ENCODE data around the gene BICC1.

BICC1 gene

DNA sequence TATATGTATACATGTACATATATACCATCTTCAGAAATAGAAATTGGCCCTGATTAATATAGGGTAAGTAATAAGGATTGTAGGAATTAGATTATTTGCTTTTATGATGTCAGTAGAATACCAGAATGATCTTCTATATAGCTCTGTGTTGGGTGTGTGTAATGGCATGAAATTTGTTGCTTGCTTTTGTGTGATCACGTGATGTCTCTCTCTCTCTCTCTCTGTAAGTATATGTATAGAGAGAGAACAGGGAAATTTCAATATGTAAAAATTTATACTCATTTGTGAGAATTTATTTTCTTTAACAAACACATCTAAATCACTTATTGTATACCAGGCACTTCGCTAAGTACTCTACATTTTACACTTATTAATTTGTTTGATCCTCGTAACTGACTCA lies 272.7 kb downstream of the BICC1 start:
- DNase-seq, result no peak

DNA sequence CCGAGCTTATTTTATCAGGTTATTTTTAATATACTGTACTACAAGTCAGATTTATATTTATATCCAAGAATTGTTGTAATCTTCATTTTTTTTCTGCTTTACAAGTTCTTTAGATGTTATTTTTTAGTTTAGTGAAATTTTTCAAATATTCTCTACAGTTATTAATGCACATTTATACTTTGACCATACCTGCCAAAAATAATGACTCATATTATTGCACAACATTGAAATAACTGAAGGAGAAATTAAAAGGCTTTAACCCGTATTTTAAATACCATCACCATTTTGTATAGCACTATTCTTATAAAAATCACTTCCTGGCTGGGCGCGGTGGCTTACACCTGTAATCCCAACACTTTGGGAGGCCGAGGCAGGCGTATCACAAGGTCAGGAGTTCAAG lies 278.5 kb downstream of the BICC1 start:
- no peak for DNase-seq

DNA sequence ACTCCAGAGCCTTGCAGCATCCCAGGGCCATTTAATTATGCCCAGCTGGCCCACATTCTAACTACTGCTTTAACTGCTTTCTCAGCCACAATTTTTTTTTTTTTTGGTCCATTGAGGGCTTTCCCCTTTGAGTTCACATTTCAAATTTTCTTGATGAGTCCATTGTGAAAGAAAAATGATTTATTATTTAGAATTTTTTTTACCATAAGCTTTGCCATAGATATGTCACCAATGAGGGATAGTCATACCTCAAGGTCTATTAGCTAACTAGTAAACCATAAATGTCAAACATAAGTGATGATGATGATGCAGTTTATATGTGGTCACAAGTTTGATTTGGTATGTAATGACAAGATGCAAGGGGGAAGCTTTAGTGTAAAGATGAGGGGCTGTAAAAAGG lies 282.9 kb downstream of the BICC1 start:
- no peak for DNase-seq

DNA sequence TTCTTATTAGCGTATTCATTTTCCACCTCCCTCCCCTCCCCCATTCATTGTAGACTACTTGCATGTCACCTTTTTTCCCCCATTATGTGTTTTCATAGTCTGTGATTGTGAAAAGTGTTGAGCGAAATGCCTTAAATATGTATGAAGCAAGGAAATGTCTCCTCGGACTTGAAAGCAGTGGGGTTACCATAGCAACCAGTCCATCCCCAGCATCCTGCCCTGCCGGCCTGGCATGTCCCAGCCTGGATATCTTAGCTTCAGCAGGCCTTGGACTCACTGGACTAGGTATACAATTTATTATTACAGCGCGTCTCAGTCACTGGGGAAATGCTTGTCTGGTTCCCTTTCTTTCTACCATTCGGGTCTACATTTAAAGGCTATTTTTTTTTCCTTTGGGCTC lies 283.6 kb downstream of the BICC1 start:
- DNase-seq, result no peak

DNA sequence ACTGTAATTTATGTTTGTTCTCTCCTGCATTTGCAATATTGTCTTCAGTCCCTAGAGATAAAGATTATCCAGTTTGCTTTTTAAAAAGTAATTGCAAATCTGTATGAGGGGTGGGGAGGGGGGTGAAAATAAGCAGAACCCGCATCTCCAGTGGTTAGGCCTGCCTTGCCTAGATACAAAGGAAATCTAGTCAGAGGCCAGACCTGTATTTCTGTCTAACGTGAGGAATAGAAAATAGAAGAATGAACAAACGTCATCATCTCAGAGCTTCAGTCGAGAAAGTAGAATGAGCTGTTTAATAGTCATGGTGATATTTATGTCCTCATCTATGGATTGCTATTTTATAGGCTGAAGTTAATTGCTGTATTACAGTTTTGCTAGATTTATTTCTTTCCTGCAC lies 284.2 kb downstream of the BICC1 start:
- no peak for DNase-seq

DNA sequence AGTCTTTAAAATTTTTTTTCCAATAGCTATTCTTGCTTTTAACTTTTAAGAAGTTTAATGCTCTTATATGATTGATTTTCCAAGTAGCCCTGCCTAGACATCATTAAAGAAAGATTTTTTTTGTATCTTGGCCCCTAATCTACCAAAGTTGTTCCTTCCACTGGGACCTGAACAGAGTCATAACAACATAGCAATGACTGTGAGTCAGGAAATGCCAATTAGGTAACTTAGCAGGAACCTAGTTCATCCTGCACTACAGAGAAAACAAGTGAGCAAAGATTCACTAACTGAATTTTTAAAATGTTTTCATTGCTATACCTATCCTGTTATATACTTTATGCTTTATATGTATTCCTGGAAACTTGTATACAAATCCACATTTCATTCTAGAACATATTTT lies 284.7 kb downstream of the BICC1 start:
- no peak for DNase-seq

DNA sequence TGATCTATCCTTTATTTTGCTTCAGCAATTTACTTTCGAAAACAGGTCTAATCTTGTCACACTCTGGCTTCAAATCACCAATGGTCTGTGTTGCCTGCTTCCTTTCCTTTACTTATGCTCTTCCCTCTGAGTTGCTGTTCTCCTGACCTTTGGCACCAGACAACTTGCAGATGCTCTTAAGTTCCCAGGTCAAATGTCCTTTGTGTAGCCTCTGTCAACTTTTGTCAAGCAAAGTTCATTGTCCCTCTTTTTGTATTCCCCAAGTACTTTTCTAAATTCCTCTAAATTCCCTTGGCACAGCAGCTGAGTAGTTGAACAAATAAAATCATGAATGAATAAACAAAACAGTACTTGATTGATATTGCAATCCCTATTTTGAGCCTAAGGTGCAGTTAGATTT lies 289.4 kb downstream of the BICC1 start:
- DNase-seq, result no peak

DNA sequence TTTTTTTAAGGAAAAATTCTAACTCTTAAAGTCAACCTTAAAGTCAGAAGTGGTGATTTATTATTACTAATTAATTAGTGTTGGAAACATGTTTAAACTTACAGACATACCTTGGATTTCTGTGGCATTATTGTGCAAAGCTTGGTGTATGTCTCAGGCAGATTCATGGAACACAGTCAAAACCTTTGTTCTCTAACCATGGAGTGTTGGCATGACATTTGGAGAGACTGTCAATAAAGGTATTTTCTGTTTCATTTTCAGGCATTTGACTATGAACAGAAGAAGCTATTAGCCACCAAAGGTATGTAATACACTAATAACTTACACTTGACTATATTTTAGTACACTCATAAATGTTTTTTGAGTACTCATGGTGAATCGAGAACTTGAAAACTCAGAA lies 293.7 kb downstream of the BICC1 start:
- no peak for DNase-seq

DNA sequence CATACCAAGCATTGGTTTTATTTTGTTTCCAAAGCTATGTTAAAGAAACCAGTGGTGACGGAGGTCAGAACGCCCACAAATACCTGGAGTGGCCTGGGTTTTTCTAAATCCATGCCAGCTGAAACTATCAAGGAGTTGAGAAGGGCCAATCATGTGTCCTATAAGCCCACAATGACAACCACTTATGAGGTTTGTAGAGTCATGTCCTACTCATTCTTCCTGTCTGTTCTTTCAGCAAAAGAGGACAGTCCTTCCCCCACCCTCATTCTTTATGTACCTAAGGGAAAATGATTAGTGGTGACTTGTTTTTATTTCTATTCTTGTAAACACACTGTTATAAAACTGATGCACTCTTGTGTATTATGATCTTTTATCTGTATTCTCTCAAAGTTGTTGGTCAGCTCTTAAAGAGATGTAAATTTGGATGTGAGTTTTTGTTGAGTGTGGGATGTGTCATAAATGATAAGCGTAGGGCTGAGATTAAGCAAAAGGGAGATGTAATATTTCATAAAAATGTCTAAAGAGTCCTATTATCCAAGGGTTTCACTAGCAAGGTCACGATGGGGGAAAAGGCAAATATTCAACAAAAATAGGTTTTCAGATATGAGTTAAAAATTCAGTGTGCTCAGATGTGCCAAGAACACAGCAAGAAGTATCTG lies 294.4 kb downstream of the BICC1 start:
- no peak for DNase-seq

DNA sequence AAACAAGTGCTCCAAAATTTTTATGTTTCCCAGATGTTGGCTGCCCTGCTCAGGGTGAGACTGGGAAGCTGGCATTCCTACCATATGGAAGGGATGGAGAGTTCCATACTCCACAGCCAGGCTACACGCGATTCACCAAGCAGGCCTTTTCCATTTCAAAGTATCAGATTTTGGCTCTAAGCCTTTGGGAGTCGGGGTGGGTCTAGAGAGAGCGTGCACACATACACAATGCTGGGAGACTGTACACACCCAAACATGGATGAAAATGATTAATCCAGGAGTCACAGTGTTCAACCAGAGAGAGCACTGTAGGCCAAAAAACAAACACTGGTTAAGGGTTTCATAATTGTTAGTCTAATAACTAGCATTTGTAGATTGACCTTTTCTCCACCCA lies 295.0 kb downstream of the BICC1 start:
- DNase-seq, result no peak

DNA sequence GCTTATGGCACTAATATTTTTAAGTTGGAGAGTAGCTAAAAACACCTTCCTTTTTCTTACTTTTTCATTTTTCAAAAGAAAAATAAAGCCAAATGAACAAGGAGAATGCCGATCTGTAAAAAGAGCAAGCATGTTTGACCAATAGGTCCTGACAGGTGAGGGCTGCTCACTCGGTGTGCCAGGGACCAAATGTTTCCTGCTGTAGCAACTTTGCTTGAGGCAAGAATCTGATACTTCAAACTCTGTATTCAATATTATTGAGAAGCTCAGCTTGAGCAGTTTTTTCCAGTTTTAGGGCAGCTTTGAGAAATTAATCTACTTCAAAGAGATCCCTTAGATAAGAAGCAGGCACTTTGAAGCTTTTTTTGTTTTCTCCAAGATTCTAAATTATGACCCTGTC lies 298.1 kb downstream of the BICC1 start:
- DNase-seq, result no peak

DNA sequence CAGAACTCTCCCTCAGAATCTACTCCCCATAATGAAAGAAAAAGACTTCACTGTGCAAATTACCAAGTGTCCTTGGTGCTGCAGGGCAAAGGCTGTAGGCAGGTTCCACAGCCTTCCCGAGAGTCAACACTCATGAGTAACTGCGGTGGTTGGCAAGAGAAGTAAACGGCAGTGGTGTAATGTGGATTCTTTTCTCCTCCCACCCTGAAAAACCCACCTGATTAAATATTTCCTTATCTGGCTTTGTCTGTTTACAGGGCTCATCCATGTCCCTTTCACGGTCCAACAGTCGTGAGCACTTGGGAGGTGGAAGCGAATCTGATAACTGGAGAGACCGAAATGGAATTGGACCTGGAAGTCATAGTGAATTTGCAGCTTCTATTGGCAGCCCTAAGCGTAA lies 300.9 kb downstream of the BICC1 start:
- DNase-seq, result no peak

DNA sequence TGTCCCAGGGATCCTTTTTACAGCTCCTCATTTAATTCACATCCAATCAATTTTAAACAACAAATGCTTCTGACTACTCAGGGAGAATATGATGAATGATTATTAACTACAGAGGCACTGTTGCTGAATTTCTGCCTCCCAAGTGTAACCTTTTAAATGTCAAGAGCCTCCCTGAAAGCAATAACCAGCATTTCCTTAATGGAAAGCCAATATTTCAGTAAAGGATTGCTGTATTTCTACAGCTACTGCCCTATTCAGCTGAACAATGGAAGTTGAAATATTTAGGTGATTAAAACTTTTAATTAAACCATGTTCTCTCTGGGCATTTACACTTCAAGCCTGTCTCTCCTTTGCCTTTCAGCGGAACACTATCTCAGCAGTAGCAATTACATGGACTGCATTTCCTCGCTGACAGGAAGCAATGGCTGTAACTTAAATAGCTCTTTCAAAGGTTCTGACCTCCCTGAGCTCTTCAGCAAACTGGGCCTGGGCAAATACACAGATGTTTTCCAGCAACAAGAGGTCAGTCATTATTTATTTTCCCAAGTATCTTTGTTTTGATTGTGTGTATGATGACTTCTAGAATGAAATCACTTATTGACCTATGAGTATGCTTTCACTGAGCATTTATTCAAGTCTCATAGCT lies 304.7 kb downstream of the BICC1 start:
- no peak for DNase-seq

DNA sequence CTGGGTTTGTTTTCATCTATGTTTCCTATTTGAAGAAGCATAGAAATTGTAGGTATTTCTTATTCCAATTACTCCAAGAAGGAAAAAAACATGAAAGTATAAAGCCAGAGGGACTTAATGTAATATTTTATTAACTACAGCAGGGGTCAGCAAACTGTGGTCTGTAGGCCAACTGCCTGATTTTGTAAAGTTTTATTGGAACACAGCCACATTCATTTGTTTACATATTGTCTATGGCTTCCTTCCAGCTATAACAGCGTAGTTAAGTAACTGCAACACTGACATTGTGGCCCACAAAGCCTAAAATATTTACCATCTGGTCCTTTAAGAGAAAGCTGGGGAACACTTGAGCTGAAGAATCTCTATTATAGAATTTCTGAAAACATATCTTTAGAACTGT lies 306.2 kb downstream of the BICC1 start:
- no peak for DNase-seq

DNA sequence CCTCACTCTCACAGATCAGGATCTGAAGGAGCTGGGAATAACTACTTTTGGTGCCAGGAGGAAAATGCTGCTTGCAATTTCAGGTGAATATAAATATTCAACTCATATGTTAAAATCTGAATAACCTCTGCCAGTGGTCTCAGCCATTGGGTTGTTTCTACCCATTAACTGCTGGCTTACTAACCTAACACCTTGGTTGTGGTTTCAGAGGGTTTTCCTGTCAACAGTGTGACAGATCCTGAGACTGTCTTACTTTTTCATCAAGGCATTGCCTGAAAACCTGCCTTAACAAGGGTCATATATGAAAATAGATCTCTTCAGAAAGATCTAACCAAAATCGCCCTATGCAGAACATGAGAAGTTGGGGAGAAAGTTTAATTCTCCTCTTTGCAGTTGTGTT lies 307.7 kb downstream of the BICC1 start:
- no peak for DNase-seq

DNA sequence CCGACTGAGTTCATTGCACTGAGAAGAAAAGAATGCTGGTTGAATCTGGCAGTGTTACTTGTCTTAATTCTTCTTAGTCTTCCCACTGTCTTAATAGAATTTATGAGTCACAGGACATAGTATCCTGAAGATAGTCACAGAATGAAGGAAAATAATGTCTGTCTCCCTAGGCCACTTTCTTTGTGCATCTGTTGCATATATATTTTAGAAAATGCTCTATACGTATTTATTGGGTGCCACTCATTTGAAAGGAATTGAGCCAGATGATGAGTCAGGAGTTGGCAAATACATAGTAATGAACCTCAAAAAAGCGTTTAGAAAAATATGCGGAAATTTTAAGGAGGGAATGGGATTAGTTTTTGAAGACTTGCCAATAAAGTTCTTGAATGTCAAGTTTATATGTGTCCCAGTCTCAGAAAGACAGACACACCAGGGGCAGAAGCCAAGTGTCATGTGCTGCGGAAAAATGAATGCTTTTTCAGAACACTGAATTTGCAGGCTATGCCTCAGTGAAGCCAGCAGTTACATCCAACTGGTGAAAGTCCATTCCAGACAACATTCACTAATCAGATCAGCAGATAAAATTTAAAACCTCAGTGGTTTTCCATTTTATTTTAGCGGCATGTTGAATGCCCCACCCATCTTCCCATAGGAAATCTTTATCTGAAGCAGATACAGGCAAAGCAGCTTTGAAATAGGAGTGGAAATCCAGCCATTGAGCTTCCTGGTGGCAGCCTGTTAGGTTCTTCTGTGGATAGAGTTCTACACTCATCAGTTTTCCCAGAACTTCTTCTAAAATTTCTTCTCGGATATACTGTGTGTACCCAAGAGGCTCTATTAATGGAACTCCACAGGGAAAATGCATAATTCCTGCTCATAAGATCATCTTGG lies 308.4 kb downstream of the BICC1 start:
- DNase-seq, result no peak

DNA sequence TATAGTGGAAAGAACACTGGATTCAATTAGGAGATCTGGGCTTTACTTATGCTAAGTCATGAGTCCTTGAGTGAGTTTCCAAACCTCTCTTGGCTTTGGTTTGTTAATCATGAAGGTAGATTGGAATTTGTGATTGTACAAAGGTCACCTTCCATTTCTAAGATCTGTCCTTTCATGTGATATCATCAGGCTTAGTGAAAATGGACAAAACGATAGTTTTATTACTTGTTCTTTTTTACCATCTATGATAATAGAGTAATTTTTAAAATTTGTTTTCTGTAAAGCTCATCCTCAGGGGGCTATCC lies 309.0 kb downstream of the BICC1 start:
- no peak for DNase-seq

DNA sequence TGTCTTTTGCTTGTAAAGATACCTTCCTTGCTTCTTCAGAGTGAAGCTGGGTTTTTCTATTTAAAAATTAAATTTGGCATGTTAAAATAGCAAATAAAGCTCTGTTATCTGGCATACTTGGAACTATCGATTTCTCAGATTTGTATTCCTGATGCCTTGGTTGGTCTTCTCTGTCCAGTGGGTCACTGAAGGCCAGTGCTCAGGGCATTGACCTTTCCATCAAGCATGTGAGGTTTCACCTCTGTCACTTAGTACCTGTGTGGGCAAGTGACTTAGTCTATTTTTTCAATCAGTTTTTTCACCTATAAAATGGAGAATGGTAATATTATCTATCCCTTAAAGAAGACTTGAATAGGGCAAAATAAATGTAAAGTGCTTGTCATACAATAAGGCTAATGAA lies 311.3 kb downstream of the BICC1 start:
- DNase-seq, result no peak

DNA sequence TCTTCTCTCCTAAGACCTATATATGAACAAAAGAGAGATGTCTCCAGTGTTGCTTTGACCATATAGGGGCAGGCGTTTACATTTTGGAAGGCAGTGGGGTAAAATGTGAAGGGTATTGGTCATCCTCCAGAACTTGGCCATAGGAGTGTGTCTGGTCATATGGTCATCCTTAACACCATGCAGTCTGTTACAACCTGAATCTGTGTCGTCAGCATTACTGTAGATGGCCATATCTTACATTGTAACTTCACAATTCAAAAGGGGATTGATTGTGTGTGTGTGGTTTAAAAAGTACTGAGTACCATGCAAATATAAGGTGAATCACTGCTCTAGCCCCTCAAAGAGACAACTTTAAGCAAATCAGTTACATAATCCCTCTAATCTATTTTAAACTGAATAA lies 311.7 kb downstream of the BICC1 start:
- DNase-seq, result no peak

DNA sequence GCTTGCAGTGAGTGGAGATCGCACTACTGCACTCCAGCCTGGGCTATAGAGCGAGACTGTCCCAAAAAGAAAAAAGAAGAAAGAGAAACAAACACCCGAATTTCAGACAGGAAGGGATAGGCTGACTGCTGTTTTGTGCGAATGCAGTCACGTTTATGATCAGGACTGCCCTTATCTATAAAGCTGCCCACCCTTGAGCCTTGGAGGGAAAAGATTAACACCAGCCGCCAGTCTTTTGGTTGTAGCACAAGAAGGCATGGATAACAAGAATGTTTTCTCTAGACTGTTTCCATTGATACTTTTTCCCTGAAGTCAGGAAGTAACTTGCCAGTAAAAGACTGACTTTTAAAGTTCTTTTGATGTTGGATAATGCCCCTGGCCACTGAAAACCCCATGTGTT lies 314.0 kb downstream of the BICC1 start:
- no peak for DNase-seq

DNA sequence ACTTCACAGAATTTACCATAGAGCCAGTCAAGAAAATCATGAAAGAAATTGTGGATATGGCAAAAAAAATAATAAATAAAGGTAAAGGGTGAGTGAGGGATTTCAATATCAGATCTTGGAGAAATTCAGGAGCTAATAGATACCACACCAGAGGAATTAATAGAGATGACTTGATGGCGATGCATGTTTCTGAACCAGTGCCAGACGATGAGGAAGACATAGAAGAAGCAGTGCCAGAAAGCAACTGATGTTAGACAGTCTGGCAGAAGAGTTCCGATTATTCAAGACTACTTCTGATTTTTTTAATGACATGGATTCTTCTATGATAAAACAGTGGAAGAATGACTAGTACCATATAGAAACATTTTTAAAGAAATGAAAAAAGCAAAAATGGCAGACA lies 314.7 kb downstream of the BICC1 start:
- no peak for DNase-seq

DNA sequence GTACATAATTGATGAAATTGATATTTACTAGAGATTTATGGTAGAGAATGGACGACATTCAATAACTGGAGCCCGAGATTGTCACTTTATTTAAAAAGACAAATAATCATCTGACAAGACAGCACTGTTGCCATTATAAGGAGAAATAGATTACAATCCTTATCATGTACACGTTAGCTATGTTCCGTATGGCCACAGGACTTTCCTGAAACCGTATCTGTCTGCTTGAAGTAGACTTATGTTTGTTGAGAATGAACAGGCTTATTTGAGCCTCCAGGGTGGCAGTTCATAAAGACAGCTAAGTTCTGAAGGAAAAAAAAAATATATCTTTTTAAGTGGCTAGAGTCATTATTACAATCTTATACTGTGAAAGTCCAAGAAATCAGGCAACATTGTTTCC lies 317.2 kb downstream of the BICC1 start:
- no peak for DNase-seq

DNA sequence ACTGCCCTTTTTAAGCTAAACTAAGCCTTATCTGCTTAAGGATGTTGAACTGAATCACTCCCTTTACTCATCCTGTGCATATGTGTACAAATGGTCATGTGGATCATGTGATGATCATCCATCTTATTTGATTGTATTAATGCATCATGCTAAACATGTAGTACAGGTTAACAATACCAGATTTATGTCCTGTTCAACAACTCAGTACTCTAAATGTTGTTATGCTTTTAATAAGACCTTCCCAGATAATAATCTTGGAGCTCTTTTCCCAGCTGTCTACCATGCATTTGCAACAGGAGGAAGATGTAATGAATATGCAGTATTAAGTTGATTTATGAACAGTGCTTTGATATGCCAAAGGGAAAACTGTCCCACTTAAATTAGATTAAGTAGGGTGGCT lies 318.0 kb downstream of the BICC1 start:
- no peak for DNase-seq

DNA sequence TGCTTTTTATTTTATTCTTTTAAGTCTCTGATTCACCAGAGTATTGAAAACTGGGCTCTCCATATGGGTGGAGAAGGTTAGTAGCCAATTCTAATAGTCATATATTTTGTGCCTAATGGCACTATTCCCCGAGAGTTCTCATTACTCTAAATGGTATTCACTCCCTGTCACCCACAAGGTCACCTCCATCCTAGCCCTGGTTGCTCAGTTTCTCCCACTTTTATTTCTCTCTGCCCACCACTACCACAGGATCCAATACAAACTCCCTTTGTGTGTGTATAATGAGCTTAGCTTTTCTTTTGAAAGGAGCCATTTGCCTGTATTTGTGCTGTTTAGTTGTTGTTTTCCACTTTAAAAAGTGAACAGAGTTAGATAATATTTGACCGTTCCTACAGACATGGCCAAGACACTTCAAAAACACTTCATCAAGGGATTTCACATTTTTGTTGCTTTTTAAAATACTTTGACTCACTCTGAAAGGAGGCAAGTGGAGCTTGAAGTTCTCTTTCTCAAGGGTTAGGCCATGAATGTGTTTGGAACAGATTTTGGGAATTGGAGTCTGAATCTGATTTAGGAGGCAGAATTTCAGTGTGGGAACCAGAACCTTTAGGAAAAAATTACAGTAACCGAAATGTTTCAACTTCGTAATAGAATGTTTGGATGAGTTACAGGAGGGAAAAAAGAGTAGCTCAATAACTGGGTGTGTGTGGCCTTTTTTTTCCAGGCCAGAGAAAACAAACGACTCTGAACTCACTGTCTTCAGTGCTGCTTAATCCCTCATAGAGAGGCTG lies 321.3 kb downstream of the BICC1 start:
- no peak for DNase-seq
